KBM-7 (cell line): ENCODE measurements around the gene RFC1.
"Not testable (repeated sequence)": the region's sequence is repeated elsewhere in the genome, so short reads cannot be mapped to it uniquely, and the experiment has no call there.

Experiments used
- DNase-seq: peaks from one replicate; pipeline ENCODE4 v3.0.0-alpha.2; 2015
- in situ Hi-C: fragments of 300-500 bp; cut with MboI; formaldehyde crosslinking; loops from 2 replicates; pipeline ENCODE4 v1.14.3; 2020; ENCODE audit warnings: low sequenced_read_pairs, low pct_unique_long_range_greater_than_20kb, mixed read lengths

RFC1 gene

GRCh38 chr4:39320381-39321115 lies 45.6 kb downstream of the RFC1 start:
- in situ Hi-C loops = no loop called here
- no peak for DNase-seq

GRCh38 chr4:39319676-39320075 lies 46.5 kb downstream of the RFC1 start:
- in situ Hi-C loops = no loop called here
- DNase-seq = no peak

GRCh38 chr4:39312816-39313215 lies 53.3 kb downstream of the RFC1 start:
- DNase-seq = no peak
- in situ Hi-C loops = no loop called here

GRCh38 chr4:39308611-39309010 lies 57.6 kb downstream of the RFC1 start:
- in situ Hi-C loops = no loop called here
- DNase-seq = no peak

GRCh38 chr4:39305912-39306677 lies 60.1 kb downstream of the RFC1 start:
- DNase-seq = no peak
- in situ Hi-C loops = no loop called here

- DNase-seq = no peak
- in situ Hi-C loops = no loop called here
Observed at GRCh38 chr4:39304651-39305050, 61.5 kb downstream of the RFC1 start.

- no peak for DNase-seq
- in situ Hi-C loops = no loop called here
Observed at GRCh38 chr4:39303871-39304270, 62.3 kb downstream of the RFC1 start.

- DNase-seq = no peak
- in situ Hi-C loops = no loop called here
Observed at GRCh38 chr4:39302901-39303300, 63.3 kb downstream of the RFC1 start.

- DNase-seq = no peak
- in situ Hi-C loops = no loop called here
Observed at GRCh38 chr4:39295784-39296183, 70.4 kb downstream of the RFC1 start.

GRCh38 chr4:39292433-39292832 lies 73.7 kb downstream of the RFC1 start:
- in situ Hi-C loops, DNase-seq: not testable (repeated sequence)

GRCh38 chr4:39291686-39292085 lies 74.5 kb downstream of the RFC1 start:
- in situ Hi-C loops = no loop called here
- DNase-seq = no peak

GRCh38 chr4:39287223-39287622 lies 78.9 kb downstream of the RFC1 start:
- in situ Hi-C loops = no loop called here

GRCh38 chr4:39286263-39286662 lies 79.9 kb downstream of the RFC1 start:
- in situ Hi-C loops = no loop called here
- no peak for DNase-seq

More at GRCh38 chr4:39287223-39287622, 78.9 kb downstream of the RFC1 start:
- DNase-seq = no peak

GRCh38 chr4:39285853-39286252 lies 80.3 kb downstream of the RFC1 start:
- in situ Hi-C loops = no loop called here

GRCh38 chr4:39285111-39285795 lies 80.9 kb downstream of the RFC1 start:
- in situ Hi-C loops = no loop called here
- no peak for DNase-seq

More at GRCh38 chr4:39285853-39286252, 80.3 kb downstream of the RFC1 start:
- DNase-seq = no peak

GRCh38 chr4:39280770-39281169 lies 85.4 kb downstream of the RFC1 start:
- in situ Hi-C loops = no loop called here
- no peak for DNase-seq

GRCh38 chr4:39279416-39279815 lies 86.7 kb downstream of the RFC1 start:
- in situ Hi-C loops = no loop called here
- DNase-seq = no peak

- in situ Hi-C loops = no loop called here
- no peak for DNase-seq
Observed at GRCh38 chr4:39278476-39278875, 87.7 kb downstream of the RFC1 start.

- in situ Hi-C loops, DNase-seq: not testable (repeated sequence)
Observed at GRCh38 chr4:39277661-39278060, 88.5 kb downstream of the RFC1 start.

- no peak for DNase-seq
- in situ Hi-C loops = no loop called here
Observed at GRCh38 chr4:39274503-39274902, 91.7 kb downstream of the RFC1 start.
